SH-SY5Y (cell line): ENCODE results near the gene GNG11.
A peak's percentile ranks its signal among the peaks of the same experiment; 100 is the strongest.

Experiments used
- GATA2 ChIP-seq: IDR thresholded peaks from 2 replicates; pipeline ENCODE4 v1.6.1; 2011; ENCODE audit warnings: mild to moderate bottlenecking, low read depth, low read length
- GATA3 ChIP-seq: IDR thresholded peaks from 2 replicates; pipeline ENCODE4 v1.6.1; 2011; ENCODE audit warnings: low read depth, mild to moderate bottlenecking, low read length, moderate library complexity

GNG11 gene

DNA sequence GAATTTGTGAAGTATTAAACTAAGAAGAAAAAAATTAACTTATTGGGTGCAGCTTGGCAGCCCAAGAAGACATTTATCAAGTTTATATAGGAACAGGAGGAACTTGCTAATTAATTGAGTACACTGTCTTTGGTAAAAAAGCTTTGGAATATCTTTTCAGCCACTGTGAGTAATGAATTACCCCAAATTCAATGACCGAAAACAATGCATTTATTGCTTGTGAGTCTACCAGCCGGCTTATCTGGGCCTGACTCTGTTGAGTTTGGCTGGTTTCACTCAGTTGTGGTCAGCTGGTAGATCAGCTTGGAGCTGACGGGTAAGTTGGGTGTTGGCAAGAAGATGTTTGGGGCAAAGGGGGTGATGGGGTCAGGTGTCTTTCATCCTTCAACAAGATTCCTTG is 11.6 kb downstream of the GNG11 start:
- TF ChIP-seq GATA2 (no peak), GATA3 (no peak)

DNA sequence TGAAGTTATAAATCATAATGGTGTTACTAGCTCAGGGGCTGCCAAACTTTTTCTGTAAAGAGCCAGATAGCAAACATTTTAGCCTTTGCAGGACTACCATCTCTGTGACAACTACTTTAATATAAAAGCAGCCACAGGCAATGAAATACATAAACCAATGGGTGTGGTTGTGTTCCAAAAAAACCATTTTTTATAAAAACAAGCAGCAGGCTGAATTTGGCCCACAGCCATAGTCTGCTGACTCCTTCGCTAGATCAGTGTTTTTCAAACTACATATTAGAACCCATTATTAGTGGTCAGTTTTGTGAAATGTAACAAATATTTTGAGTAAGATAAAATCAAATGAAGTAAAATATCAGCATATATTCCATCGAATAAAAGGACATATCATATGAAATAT is 13.6 kb downstream of the GNG11 start:
- TF ChIP-seq GATA2, result no peak
- no peak for TF ChIP-seq GATA3

DNA sequence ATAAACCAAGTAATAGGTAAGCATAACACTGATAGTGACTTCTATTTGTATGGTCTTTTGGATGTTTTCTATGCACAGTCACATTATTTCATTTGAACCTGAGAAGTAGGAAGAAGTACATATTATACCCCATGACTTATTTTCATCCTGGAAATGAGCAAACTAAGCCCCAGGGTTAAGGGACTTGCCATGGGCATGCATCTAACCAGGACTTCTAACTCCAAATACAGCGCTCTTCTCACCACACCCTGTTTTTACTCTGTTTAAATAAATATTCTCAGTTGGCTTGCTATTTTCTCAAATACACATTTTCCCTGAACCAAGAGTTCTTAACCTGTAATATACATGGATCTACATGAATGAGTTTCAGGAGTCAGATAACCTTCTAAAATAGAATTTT is 16.3 kb downstream of the GNG11 start:
- no peak for TF ChIP-seq GATA3
- TF ChIP-seq GATA2, result no peak

DNA sequence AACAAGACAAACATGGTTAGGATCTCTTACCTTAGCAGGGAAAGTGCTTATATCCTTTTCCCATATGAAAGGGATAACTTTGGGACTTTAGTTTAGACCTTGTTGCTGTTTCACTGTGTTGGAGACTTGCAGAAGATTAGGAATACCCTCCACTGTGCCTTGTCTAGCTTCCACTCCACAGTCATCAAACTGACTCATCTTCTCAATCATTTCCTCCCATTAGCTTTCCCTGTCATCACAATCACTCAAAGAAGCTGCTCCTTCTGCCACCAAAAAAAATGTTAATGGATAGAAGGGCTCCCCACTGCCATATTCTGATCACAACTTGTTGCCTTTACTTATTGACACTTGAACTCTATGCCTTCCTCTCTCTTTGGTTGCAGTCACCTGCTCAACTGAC is 16.8 kb downstream of the GNG11 start:
- TF ChIP-seq GATA3 (no peak), GATA2 (no peak)

DNA sequence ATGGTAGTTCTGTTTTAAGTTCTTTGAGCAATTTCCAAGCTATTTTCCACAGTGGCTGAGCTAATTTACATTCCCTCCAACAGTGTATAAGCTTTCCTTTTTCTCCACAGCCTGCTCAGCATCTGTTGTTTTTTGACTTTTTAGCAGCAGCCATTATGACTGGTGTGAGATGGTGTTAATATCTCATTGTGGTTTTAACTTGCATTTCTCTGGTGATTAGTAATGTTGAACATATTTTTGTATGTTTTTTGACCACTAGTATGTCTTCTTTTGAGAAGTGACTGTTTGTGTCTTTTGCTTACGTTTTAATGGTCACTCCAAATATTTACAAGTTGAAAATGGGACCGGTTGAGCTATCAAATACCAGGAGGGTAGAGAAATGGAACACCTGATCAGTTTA is 20.4 kb downstream of the GNG11 start:
- TF ChIP-seq GATA2, result no peak
- TF ChIP-seq GATA3, result no peak

DNA sequence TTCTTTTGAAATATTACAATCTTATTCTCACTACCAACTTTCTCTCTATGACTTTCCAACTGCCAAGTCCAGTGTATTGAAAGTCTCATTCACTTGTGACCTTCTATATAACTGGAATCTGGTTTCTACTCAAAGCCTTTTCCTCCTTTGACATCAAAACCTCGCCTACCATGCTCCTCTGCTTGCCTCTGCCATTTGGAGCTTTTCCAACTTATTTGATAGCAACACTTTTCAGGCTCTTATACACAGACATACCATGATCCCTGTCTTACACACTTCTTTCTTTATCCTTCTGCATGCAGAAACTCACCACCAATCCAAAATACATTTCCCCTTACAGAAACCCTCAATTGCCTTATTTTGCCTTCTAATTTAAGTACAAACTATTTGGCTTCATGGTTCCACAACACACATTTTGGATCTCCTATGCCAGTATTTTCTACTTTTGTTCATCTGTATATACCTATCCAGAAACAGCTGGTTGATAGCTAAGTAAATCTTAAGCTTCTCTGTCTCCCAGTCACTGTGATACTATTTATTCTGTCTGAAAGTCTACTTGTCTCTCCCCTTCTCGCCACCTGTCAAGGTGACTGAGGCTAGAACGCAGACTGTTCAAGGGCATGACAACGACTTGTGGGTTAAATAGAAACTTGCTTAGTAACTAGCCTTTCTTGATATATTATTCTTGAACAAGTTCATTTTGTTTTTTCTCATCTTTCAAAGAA is 22.4 kb downstream of the GNG11 start:
- no peak for TF ChIP-seq GATA2
- TF ChIP-seq GATA3, result no peak

DNA sequence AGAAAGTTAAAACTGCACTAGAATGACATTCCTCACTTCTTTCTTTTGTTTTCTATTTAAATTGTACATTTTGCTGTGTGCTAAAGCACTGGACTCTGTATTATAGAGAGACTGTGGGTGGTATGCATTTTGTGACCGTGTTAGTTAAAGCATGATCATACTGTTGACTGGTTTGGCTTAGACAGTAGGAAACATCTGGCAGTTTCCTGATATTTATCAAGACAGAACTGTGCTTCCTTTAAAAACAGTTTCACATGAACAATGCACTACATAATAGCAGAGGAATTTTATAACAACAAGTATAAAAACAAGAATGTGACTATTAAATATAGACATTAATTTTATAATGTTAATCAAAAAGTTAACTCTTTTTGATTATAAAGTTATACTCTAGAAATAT is 23.1 kb downstream of the GNG11 start:
- TF ChIP-seq GATA3 (peak; percentile 53), GATA2 (no peak)

- TF ChIP-seq GATA2 (no peak), GATA3 (0 out of 2 replicates have a peak, but pooled peaks have one; percentile 3)
Measured at GRCh38 chr7:93945083-93945482, 23.5 kb downstream of the GNG11 start.

DNA sequence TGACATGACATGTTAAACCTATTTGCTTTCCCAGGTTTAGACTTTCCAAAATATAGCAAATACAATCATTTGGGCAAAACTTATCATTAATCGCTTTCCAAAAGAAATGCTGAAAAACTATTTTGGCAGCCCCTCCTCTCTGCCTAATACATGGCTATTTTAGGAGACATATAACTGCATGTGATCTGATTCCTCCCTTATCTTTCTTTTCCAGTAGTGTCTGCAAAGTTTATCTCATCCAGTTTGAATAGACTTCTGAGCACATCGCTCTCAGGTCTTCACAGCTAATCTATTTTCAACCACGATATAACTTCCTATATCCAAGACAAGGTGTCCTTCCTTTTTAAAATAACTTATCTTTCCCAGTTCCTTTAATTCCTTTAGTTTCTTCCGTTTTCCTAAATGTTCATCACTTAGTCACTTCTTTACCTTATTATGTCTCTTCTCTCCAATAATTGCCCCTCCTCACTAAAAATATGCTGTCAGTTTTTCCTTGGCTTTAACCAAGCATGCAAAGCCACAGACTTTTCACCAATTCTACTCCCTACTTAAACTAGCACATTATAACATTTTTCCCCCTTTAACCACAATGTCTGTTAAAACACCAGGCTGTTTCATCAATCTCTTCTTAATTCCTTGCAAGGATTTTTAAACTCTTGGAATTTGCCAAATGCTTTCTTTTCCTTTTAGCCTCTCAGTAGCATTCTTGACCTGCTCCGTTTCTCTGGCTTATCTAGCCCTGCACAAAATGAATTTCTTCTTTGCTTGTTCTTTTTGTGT is 24.4 kb downstream of the GNG11 start:
- TF ChIP-seq GATA2 (no peak), GATA3 (no peak)

- TF ChIP-seq GATA2 (no peak), GATA3 (no peak)
Measured at GRCh38 chr7:93948106-93948505, 26.6 kb downstream of the GNG11 start.

DNA sequence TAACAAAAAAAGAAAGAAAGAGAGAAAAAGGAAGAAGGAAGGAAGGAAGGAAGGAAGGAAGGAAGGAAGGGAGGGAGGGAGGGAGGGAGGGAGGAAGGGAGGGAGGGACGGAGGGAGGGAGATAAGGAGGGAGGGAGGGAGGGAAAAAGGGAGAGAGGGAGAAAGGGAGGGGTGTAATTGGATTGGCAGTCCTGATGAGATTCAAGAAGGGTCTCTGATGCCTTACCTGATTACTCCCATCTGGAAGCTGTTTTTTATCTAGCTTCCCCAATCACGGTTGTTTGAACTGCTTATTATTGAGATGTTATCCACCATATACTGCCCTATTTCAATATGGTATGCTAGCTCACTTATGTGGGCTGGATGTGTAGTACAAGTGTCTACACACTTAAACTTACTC is 27.3 kb downstream of the GNG11 start:
- TF ChIP-seq GATA3 (no peak; the same call in 1 of the 2 replicates), GATA2 (peak; percentile 33; the same call in 1 of the 2 replicates)

DNA sequence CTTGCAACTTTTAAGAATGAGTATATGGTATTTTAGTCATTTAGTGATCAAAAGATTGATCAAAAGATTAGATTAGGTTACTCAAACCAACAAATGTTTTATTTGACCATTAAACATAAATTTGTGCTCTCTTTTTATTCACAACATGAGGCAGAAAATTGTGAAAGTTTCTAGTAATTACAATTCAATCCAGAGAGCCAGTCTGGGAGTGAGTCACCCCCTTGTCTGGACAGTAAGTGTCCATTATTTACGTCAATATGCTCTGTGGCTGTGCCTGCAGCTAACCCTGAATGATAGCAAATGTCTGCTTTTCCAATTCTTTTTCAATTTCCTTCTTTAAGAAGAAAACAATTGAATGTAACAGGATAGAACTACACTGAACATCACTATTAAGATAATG is 27.9 kb downstream of the GNG11 start:
- TF ChIP-seq GATA3, result peak; percentile 40; the same call in 1 of the 2 replicates
- TF ChIP-seq GATA2, result no peak

GRCh38 chr7:93955304-93955703 is 33.8 kb downstream of the GNG11 start:
- TF ChIP-seq GATA3 (no peak), GATA2 (no peak)

DNA sequence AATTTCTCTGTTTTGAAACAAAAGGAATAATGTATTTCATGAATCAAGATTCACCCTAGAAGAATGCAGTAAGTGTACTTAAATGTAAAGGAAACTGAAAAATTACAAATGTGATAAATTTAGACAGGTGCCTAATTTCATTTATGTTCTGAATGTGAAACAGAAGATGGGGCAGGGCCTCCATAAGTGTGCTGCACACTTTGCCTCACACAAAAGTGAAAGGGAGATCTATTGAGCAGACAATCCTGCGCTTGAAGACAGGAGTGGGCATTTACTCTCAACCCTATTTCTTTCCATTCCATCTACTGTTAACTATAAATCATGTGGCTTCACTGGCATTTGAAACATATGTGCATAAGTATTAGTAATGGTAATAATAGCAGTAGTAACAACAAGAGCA is 36.2 kb downstream of the GNG11 start:
- TF ChIP-seq GATA2, result no peak
- TF ChIP-seq GATA3, result no peak

GRCh38 chr7:93958216-93958615 is 36.7 kb downstream of the GNG11 start:
- TF ChIP-seq GATA2 (peak; percentile 37; the same call in 1 of the 2 replicates), GATA3 (no peak)

- TF ChIP-seq GATA2, result no peak
Measured at GRCh38 chr7:93958651-93959050, 37.1 kb downstream of the GNG11 start.
